Measurements from ENCODE around the gene EVI5L.

- TF ChIP-seq ZFP30 (CRISPR knock-in tag; IDR thresholded peaks at IDR 0.05) (no peak), RARB (CRISPR knock-in tag; IDR thresholded peaks at IDR 0.05) (no peak), ZNF70 (CRISPR knock-in tag; IDR thresholded peaks at IDR 0.05) (no peak), ZFP3 (CRISPR knock-in tag; IDR thresholded peaks at IDR 0.05) (no peak), PPARA (CRISPR knock-in tag; IDR thresholded peaks at IDR 0.05; ENCODE audit: borderline replicate concordance) (no peak), TOX (CRISPR knock-in tag; IDR thresholded peaks at IDR 0.05; ENCODE audit: borderline replicate concordance) (no peak)
These were observed 39.6 kb upstream of the EVI5L start for GRCh38 chr19:7790416-7790815.
